HK-2 (cell line): ENCODE measurements around the gene ROBO1.
"Not testable (repeated sequence)": the region's sequence is repeated elsewhere in the genome, so short reads cannot be mapped to it uniquely, and the experiment has no call there.

ENCODE experiments used
- DNase-seq: peaks from one replicate; pipeline ENCODE4 v3.0.0-alpha.2; 2018; ENCODE audit not compliant: unreplicated experiment

ROBO1 gene

DNA sequence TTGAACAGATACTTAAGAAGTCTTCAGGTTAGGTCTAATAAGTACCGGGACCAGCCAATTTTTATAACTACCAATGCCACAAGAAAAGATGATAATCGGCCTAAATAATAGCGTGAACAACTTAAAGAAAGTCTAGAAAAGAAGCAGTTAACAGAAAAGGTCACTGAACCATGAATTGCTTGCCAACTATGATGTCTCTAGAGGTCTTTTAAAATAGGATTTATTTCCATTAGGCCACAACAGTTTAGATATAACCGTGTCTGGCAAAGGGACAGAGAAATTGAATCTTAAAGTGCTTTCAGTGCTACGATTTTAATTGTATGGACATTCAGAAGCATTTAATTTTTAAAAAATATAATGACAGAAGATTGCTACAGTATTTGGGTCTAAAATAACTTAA is 1070.4 kb downstream of the ROBO1 start:
- DNase-seq, result no peak

DNA sequence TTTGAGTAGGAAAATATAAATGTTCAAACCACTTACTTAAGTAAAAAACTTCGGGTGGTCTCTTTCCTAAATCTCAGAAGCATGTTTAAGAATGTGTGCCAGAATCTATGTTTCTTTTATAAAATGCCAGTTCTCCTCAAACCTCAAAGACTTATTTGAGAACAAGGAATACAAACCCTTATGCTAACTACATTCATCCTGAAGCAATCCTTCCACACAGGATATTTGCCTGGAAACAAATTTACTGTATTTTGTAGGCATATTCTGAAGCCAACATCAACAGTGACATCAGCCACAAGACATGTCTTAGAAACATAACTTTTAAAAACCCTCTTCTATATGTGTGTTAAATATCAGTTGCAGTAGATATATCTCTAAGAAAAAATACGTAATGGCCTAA is 1077.0 kb downstream of the ROBO1 start:
- no peak for DNase-seq

DNA sequence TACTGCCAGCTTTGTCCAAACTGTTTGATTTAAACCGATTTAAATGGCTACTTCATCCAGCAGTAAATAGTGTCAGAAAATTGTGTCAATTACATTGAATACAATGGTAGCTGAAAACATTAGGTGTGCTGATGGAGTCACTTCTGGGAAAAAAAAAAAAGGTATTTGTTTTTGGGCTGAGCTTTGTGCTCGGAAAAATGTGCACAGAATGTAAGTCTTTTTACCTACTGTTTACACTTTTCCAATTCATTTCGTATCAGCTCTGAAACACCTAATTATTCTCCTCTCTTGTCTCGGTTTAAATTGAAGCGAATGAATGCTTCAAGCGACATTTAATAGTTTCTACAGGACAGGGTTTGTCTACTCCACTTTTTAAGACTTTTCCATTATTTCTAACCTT is 1078.4 kb downstream of the ROBO1 start:
- DNase-seq, result no peak

DNA sequence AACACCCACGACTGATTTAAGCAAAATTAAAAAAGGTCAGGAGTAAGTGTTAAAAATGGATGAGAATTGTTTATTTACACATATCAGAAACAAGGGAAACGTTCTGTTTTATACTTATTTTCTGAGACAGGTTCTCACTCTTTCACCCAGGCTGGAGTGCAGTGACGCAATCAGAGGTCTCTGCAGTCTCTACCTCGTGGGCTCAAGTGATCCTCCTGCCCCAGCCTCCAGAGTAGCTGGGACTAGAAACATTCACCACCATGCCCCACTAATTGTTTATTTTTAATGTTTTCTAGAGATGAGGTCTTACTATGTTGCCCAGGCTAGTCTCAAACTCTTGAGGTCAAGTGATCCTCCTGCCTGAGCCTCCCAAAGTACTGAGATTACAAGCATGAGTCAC is 1080.3 kb downstream of the ROBO1 start:
- no peak for DNase-seq

DNA sequence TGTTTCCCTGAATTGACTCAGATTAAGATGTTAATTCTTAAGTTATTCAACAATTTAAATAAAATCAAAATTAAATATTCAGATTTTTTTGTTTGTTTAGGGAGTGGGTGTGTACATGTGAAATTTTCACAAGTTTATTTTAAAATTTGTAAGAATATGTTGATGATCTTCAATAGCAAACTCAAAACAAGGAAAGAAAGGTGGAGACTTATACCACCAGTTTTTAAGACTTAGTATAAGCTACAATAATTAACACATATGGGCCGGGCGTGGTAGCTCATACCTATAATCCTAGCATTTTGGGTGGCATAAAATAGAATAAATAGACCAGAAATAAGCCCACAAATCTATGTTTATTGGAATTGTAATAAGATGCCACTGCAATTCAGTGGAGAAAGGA is 1084.5 kb downstream of the ROBO1 start:
- DNase-seq, result no peak

DNA sequence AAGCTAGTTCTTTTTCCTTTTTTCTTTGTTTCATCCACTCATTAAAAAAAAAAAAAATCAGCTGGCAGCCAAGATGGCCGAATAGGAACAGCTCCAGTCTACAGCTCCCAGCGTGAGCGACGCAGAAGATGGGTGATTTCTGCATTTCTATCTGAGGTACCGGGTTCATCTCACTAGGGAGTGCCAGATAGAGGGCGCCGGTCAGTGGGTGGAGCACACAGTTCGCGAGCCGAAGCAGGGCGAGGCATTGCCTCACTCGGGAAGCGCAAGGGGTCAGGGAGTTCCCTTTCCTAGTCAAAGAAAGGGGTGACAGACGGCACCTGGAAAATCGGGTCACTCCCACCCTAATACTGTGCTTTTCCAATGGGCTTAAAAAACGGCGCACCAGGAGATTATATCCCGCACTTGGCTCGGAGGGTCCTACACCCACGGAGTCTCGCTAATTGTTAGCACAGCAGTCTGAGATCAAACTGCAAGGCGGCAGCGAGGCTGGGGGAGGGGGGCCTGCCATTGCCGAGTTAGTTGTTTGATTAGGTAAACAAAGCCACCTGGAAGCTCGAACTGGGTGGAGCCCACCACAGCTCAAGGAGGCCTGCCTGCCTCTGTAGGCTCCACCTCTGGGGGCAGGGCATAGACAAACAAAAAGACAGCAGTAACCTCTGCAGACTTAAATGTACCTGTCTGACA is 1092.5 kb downstream of the ROBO1 start:
- DNase-seq, result not testable (repeated sequence)

DNA sequence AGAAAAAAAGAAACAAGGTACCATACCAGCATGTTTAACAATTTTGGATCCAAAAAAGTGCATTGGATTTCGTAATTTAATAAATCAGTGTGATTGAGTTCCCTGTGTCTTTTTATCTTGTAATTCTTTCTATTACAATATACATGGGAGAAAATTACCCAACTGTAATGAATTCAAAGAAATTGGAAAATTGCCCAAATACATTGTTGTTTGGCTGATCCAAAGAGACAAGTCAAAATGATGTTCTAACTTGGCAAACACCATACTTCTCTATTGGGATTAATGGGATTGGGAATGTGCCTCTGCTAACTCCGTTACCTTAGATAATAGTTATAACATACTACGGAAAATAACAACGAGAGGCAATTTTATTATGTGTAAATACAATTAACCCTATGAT is 1097.1 kb downstream of the ROBO1 start:
- no peak for DNase-seq

DNA sequence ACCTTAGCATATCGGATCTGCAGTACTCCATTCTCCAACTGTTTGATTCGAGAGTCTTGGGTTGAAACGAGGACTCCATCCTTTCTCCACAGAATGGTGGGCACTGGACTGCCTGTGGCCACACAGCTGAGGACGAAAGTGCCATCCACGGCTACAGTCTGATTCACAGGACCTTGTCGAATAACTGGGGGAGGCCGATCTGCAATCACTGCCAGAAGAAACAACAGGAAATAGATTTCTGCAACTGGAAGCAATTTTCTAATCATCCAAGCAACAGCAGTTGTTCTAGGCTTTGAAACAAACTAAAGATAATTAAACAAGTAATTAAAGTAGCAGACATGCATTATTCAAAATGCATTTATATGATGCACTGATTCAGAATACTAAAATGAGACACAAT is 1097.7 kb downstream of the ROBO1 start:
- no peak for DNase-seq

DNA sequence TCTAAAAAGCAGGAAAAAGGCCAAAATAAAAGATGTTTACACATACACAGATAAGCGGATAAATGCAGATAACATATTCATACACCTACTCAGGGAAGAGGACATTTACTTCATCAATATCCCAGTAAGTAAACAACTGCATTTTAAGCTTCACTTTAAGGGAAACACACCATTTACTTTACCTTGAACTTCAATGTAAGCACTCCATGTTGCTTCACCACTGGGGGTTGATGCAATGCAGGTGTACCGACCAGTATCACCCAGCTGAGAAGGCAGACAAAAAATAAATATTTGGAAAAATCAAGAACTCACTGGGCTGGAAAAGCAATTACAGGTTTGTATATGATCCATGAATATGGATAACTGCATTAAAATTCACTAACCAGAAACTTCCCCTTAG is 1099.5 kb downstream of the ROBO1 start:
- DNase-seq, result no peak

DNA sequence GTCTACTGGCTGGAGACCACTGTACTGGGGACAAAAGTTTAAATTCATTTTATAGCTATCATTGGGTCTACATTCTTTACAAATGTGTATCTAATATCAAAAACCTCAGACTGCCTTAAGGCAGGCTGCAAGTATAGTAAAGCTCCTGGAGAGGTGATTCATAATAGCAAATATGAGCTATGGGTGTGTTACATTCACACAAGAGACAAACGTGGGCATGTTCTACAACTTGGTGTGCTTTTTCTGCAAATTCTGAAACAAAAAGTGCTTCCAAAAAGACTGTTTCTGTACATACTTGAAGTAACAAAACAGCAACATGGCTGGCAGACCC is 1101.4 kb downstream of the ROBO1 start:
- DNase-seq, result no peak

DNA sequence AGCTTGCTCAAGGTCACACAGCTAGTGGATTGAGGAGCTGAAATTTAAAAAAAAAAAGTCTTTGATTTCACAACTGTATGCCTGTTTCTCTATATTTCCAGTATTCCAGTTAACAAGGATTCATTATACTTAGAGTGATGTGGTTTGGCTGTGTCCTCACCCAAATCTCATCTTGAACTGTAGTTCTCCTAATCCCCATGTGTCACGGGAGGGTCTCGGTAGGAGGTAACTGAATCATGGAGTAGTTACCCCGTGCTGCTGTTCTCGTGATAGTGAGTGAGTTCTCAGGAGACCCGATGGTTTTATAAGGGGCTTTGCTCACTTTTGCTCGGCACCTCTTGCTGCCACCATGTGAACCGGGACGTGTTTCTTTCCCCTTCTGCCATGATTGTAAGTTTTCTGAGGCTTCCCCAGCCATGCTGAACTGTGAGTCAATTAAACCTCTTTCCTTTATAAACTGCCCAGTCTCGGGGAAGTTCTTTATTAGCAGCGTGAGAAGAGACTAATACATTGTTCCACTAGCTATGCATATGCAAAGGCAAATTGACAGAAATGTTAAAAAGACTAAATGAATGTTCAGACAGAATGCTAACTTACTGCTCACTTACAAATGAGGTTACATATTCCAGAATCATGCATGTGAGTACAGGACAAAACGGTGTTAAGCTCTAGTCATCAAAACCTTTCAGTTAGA is 1101.9 kb downstream of the ROBO1 start:
- DNase-seq, result no peak

DNA sequence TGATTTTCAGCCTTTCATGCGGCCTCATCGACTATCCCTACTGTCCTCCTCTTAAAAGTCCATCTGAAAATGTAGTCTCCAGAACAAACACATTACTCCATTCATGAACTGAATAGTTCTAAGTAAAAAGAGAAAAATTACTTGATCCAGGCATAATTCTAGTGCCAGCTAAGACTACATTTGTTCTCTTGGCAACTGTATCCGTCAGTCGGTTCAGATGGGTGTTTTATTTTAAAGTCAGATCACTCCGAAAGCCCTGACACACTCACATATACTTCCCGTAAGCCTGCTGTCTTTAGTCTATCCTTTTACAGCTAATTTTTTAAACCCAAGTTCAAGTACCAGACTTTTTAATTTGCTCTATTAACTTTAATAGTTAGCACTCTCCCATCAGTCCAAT is 1102.7 kb downstream of the ROBO1 start:
- no peak for DNase-seq

DNA sequence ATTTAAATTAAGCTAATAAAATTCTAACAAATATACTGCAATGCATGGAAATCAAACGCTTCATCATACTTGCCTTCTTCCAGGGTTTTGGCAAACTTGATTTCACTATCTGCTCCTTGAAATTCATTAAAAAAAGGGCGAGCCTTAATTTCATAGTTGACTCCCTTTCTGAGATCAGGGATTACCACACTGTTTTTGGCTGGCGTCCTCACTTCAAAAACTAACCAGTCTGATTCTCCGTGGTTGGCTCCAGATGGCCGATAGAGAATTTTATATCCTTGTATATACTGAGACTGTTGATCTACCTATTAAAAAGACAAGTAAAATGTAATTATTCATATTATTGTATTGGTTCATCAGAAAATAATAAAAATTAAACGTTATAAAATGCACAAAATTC is 1106.8 kb downstream of the ROBO1 start:
- no peak for DNase-seq

DNA sequence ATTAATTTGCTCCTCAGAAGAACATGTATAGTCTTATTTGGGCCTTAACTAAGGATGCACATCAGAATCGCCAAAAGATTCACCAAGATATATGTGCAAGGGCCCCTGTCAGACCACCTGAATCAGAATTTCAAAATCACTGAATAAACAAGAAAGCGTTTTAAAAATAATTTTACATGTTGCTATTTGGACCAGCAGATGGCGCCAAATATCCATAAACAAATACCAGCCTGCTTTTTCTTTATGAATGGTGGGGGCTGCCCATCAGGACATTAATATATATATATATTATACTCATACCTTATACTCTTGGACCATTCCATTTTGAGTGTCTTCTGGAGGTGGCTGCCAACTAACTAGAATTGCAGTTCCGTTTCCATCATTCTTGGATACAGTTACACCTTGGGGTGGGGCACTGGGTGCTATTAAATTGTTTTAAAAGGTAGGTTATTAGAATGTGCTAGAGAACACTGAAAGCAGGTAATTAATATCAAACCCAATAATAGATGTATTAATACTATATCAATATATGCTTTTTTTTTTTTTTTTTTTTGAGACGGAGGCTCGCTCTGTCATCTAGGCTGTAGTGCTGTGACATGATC is 1108.3 kb downstream of the ROBO1 start:
- DNase-seq, result peak; percentile 7

DNA sequence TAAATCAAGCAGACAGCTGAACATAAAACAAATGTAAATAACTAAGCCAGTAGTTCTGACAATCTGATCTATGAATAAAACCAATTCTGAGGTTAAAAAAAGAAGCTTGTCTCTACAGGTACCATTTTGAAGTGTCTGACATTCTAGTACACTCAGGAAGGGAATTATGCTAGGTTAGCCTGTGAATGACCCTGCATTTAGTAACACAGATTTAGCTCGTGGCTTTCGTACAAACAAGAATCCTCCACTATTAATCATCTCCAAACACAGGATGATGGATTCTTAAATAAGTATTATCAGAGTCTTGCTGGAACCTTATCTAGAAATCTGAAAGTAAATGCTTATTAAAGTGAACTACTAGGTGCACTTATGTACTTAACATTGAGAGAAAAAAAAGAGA is 1120.1 kb downstream of the ROBO1 start:
- no peak for DNase-seq

DNA sequence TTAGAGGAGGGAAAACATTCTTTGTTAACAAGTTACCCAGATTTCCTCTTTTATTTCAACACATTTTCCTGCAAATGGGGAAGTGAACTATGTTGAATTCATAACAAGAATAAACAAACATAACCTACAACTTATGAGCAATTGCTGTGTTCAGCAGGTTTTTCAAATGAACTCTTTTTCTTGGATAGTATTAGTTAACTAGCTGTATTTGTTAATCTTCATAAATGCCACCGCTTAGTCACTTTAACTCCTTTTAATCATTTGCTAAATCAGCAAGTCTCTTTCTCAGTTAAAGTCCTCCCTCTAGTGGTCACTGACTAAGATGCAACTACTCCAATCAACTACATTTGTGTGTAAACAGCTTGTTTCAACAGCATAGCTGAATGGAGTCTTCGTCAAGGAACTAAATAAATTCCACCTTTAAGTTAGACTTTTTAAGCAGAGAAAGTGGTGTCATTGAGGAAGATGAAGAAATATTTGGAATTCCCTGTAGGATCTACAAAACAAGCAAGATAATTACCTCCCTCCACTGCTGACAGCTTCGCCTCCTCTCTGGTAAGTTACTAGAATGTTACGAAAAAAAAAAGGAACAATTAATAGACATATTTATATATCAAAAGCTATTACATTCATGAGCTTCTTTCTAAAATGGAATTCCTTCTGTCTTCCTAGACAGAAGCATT is 1122.0 kb downstream of the ROBO1 start:
- no peak for DNase-seq

DNA sequence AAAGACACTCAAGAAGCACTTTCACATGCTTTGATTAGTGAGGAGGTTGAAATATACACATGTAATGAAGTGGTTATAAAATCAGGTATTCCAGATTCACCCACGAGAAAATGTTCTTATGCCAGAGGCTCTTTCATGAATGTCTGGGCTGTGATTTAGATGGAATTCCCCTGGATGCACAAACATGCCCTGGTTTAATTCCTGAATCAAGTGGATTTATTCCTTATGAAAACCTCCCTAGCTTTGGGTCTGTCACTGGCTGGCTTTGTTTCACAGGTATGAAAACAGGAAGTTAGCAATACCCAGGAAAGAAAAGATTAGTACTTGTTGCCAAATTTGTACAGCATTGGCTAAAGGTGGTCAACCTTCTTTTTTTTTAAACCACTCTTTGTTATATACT is 1123.0 kb downstream of the ROBO1 start:
- DNase-seq, result no peak

DNA sequence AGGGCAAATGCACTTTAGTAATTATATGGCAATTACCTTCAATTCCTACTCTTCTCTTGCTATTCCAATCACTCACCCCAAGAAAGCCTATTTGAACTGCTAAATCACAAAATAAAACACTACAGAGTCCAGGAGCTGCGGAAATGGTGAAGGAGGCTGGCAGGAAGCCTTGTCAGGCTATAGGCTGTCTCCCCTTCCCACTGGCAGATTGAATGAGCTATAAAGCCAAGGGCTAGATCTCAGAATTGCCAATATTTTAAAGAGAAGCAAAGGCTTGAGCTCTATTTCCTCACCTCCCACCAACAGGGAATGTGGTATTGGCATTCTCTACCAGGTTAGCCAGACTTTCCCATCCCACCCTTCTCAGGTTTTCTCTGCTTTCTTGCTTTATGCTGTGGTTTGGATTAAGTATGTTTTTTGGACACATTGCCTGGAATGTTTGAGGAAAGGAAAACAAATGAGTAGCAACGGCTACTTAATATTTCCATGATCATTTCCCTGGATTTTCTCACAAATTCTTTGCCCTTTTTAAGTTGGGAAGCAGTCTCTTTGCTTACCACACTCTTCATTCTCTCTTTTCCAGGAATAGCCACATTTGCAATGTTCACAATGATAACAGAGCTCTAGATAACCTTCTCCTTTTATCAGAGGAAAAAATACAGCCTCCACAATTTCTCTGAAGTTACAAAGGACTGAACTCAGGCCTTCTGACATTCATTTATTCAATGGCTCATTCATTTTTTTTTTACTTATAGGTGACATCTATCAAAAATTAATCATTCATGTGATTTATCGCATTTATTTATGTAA is 1125.4 kb downstream of the ROBO1 start:
- DNase-seq, result no peak

DNA sequence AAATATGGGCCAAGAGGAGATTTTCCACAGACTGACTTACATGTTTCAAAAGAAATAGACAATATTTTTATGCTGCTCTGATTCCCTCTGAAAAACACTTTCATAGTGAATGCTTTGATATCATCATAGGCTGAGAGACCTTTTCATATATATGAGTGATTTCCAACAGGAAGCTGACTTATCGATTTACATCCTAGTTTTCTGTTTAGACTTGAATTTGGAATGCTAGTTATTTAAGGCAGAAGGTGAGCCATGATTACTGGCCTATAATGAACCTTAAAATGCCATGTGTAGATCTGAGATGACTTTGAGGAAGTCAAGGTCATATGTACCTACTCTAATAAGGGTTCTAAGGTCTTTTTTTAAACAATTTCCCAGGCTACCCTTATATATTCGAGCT is 1126.1 kb downstream of the ROBO1 start:
- no peak for DNase-seq

DNA sequence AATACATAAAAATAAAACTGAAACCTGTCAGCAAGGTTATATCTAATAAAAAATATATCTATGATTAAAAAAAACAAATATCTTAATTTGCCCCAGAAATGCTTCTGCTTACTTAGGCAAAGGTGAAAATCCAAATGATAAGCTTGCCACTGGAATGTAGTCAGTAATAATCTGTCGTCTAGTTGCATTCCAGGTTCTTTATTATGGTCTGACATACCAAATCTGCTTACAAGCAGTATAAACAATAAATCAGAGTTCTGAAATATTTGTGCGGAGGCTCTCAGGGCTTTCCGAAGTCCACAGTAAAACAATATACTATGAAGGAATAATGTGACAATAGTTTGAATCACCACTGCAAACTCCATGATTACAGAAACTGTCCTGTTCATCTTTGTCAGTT is 1133.5 kb downstream of the ROBO1 start:
- DNase-seq, result no peak

DNA sequence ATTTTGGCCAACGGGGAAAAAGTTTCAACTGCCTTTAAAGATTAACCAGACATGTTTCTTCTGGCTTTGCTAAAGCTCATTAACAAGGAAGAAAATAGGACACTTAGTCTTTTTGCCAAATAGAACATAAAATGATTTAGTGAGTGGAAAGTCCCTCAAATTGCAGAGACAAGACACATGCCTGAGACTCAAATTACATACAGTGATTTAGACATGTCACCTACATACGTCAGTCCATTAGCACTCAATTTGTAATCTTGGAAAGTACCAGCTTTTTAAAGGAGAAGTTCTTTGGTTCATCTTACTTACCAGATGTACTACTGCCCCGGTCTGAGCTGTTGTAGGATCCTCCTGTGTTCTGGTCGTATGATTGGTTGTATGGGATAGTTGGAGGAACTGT is 1134.2 kb downstream of the ROBO1 start:
- DNase-seq, result no peak

DNA sequence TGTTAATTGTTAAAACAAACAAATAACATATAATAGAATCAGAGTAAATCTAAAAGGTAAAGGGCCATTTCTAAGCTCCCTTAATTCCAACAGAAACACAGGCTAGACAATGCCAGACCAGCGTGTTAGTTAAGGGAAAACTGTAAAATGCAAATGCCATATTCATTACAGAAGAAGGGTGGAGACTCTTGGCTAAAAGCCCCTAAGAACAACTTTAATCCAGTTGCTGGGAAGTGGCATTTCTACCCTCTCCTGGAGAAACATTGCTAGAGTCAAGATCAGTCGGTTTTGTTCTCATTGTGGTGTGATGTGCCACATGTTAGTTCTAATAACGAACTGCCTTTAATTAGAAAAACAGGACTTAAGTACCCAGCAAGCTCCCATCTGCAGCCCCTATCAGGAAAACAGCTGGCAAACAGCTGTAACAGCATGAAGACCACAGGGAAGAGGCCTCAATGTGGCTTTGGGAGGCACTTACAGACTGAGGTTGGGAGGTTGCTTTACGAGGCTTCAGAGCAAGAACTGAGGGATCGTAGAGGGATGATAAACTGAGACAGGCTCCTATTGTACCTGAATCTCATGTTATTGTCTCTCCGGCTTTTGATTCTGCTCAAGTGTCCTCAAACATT is 1134.8 kb downstream of the ROBO1 start:
- no peak for DNase-seq
